K562 (cell line): ENCODE results near the gene OCRL. TPM values are rescaled to one million over a fixed set of nuclear protein-coding genes. Genes with fewer than 3 reads are reported as not detected.
A peak's percentile ranks its signal among the peaks of the same experiment; 100 is the strongest.

ENCODE experiments used
- ATAC-seq: fragments of 200-7000 bp; cut with Tn5 transposase; 3 replicates; pipeline ENCODE4 v1.9.1; 2020; ENCODE audit warnings: moderate library complexity
- BruUV-seq: library from RNA; stranded (reverse); fragments of 400-500 nt; replicated peaks from 2 replicates; lab custom pipeline; 2021; lab: Mats Ljungman, UMichigan
- CTCF ChIA-PET: fragments of 300-600 bp; formaldehyde crosslinking; extraction: SDS; loops from one replicate; lab custom pipeline; 2021; ENCODE audit warnings: low intra/inter-chr PET ratio; lab: Yijun Ruan, JAX
- POLR2A ChIA-PET: fragments of 300-600, 350-650 bp; sonication (Branson Sonifier 250); formaldehyde crosslinking; extraction: SDS; loops from one replicate; lab custom pipeline; 2021; ENCODE audit warnings: antibody characterized with exemption, inconsistent platforms; lab: Yijun Ruan, JAX
- DNase-seq, 4 experiments: peaks; one replicate each; pipeline versions ENCODE4 v3.0.0 to v3.0.0-alpha.2; 2011 to 2018; ENCODE audit warnings: low spot score in 3 of 4, mixed read lengths in 3 of 4; ENCODE audit errors: extremely low read depth in 1 of 4
- FAIRE-seq: peaks from 2 replicates; lab custom pipeline; 2011; peaks lifted over from hg19 to GRCh38; lab: Jason Lieb, UNC
- H2AFZ ChIP-seq: 2 replicates; pipeline ENCODE4 v1.6.0; 2011; ENCODE audit warnings: low read depth, low read length, control low read depth, inconsistent platforms
- H3K27ac ChIP-seq: fragments of 200-600 bp; 3 replicates; pipeline ENCODE4 v1.8.0; 2011; ENCODE audit warnings: low read depth, mild to moderate bottlenecking, control low read depth, inconsistent platforms, low read length, moderate library complexity, mixed read lengths; ENCODE audit errors: extremely low read depth
- H3K27me3 ChIP-seq, 2 experiments: fragments of 300-600 bp in 1 of 2; 2 replicates in 1 of 2; 3 replicates in 1 of 2; pipeline versions ENCODE4 v1.6.0 to v1.8.0; 2011; ENCODE audit warnings: inconsistent platforms in 2 of 2, low read length in 2 of 2, mild to moderate bottlenecking in 1 of 2, mixed read lengths in 1 of 2, moderate library complexity in 1 of 2; ENCODE audit not compliant: control insufficient read depth in 2 of 2, insufficient read depth in 2 of 2
- H3K36me3 ChIP-seq: fragments of 300-600 bp; 3 replicates; pipeline ENCODE4 v1.8.0; 2011; ENCODE audit warnings: mild to moderate bottlenecking, low read length, inconsistent platforms; ENCODE audit not compliant: control insufficient read depth, insufficient read depth
- H3K4me1 ChIP-seq, 2 experiments: fragments of 200-600 bp in 1 of 2; replicated peaks in 1 of 2; 2 replicates in 1 of 2; 3 replicates in 1 of 2; pipeline versions ENCODE4 v1.5.1 to v1.8.0; 2011; ENCODE audit warnings: inconsistent platforms in 2 of 2, low read length in 2 of 2, mild to moderate bottlenecking in 1 of 2, mixed read lengths in 1 of 2, moderate library complexity in 1 of 2; ENCODE audit not compliant: control insufficient read depth in 2 of 2, insufficient read depth in 2 of 2
- H3K4me2 ChIP-seq: 2 replicates; pipeline ENCODE4 v1.6.1; 2011; ENCODE audit warnings: low read length, control low read depth, inconsistent platforms, mixed read lengths; ENCODE audit not compliant: insufficient read depth
- H3K4me3 ChIP-seq: fragments of 200-600 bp; sonication (generic), shearing (Covaris generic); 2 replicates; pipeline ENCODE4 v1.5.1; 2016; ENCODE audit warnings: control low read depth, inconsistent platforms
- H3K79me2 ChIP-seq: fragments of 200-600 bp; 3 replicates; pipeline ENCODE4 v1.8.0; 2011; ENCODE audit warnings: low read length, inconsistent platforms; ENCODE audit not compliant: control insufficient read depth, insufficient read depth
- H3K9ac ChIP-seq, 2 experiments: 2 replicates each; pipeline versions ENCODE4 v1.6.0 to v1.6.1; 2011; ENCODE audit warnings: low read depth in 2 of 2, low read length in 2 of 2, control low read depth in 1 of 2, inconsistent platforms in 1 of 2, mild to moderate bottlenecking in 1 of 2, mixed read lengths in 1 of 2; ENCODE audit not compliant: insufficient read depth in 1 of 2
- H3K9me1 ChIP-seq: one replicate; pipeline ENCODE4 v1.6.0; 2011; ENCODE audit warnings: inconsistent platforms, mild to moderate bottlenecking, low read length, moderate library complexity; ENCODE audit not compliant: control insufficient read depth, insufficient read depth
- H3K9me3 ChIP-seq: replicated peaks from 2 replicates; pipeline ENCODE4 v1.5.1; 2011; ENCODE audit warnings: low read depth, low read length, inconsistent platforms; ENCODE audit not compliant: control insufficient read depth, insufficient read depth
- H4K20me1 ChIP-seq: replicated peaks from 2 replicates; pipeline ENCODE4 v1.6.1; 2011; ENCODE audit warnings: low read length, inconsistent platforms, mixed read lengths; ENCODE audit not compliant: control insufficient read depth, insufficient read depth
- GATA2 ChIP-seq: sonication (generic); formaldehyde crosslinking; IDR thresholded peaks from 2 replicates; pipeline ENCODE4 v1.4.0; 2020; ENCODE audit warnings: mild to moderate bottlenecking, missing genetic modification reagents
- L3MBTL2 ChIP-seq: fragments of 450-650 bp; IDR thresholded peaks from 2 replicates; pipeline ENCODE4 v1.6.1; 2016; ENCODE audit warnings: mild to moderate bottlenecking, moderate library complexity
- PHF20 ChIP-seq: fragments of 450-650 bp; IDR thresholded peaks from 2 replicates; pipeline ENCODE4 v1.6.1; 2018; ENCODE audit not compliant: partially characterized antibody
- RB1 ChIP-seq: fragments of 450-650 bp; IDR thresholded peaks from 2 replicates; pipeline ENCODE4 v1.6.1; 2017; ENCODE audit warnings: low read depth, mild to moderate bottlenecking
- TCF7 ChIP-seq: sonication (generic); IDR thresholded peaks from 2 replicates; pipeline ENCODE4 v1.6.1; 2016; ENCODE audit warnings: antibody characterized with exemption, borderline replicate concordance
- YY1 ChIP-seq, 3 experiments: IDR thresholded peaks; 2 replicates each; pipeline ENCODE4 v1.6.1; 2011; ENCODE audit warnings: low read length in 2 of 3, mild to moderate bottlenecking in 2 of 3, moderate library complexity in 2 of 3, borderline replicate concordance in 1 of 3, control low read depth in 1 of 3, low read depth in 1 of 3; ENCODE audit not compliant: insufficient read depth in 3 of 3, insufficient replicate concordance in 2 of 3, control insufficient read depth in 1 of 3, insufficient read length in 1 of 3; ENCODE audit errors: extremely low read depth in 1 of 3
- ZC3H11A ChIP-seq: IDR thresholded peaks from 2 replicates; pipeline ENCODE4 v1.6.1; 2012; ENCODE audit warnings: low read depth, low read length, improper control_type of control experiment
- ZFX ChIP-seq: sonication (generic); formaldehyde crosslinking; IDR thresholded peaks from 2 replicates; pipeline ENCODE4 v1.8.0; 2022; ENCODE audit warnings: mild to moderate bottlenecking, missing genetic modification reagents, moderate library complexity
- ZNF133 ChIP-seq: fragments of 250-450 bp; sonication (Bioruptor Pico); IDR thresholded peaks from 2 replicates; pipeline ENCODE4 v1.4.0; 2020; ENCODE audit warnings: mild to moderate bottlenecking
- ZNF239 ChIP-seq: fragments of 250-450 bp; sonication (Bioruptor Pico); IDR thresholded peaks from 2 replicates; pipeline ENCODE4 v1.4.0; 2020; ENCODE audit warnings: mild to moderate bottlenecking
- ZNF589 ChIP-seq: fragments of 200-800 bp; sonication (Bioruptor generic); IDR thresholded peaks from 2 replicates; pipeline ENCODE4 v1.6.1; 2016; ENCODE audit warnings: low read depth, missing genetic modification characterization, missing compliant biosample characterization
- ZNF696 ChIP-seq: fragments of 250-450 bp; sonication (Bioruptor Pico); conservative IDR thresholded peaks from 2 replicates; pipeline ENCODE4 v1.4.0; 2020; ENCODE audit warnings: mild to moderate bottlenecking, moderate library complexity
- ZNF785 ChIP-seq: fragments of 250-450 bp; sonication (Bioruptor Pico); IDR thresholded peaks from 2 replicates; pipeline ENCODE4 v1.4.0; 2020; ENCODE audit warnings: mild to moderate bottlenecking
- WGBS: fragments of 100-300 bp; shearing (Covaris generic); methylation state at CpG from one replicate; pipeline ENCODE4 v1.1.6; 2016; ENCODE audit warnings: low coverage, mixed read lengths; ENCODE audit not compliant: insufficient coverage; ENCODE audit errors: missing lambda C conversion rate; 5-methylcytosine and 5-hydroxymethylcytosine counted together
- in situ Hi-C: fragments of 300-500 bp; cut with MboI; formaldehyde crosslinking; loops from 4 replicates; pipeline ENCODE4 v1.15.0; 2018; ENCODE audit warnings: inconsistent platforms, mixed read lengths
- intact Hi-C: fragments of 100-400 bp; cut with micrococcal nuclease; formaldehyde crosslinking; loops from 2 replicates; pipeline ENCODE4 v1.14.2; 2022
- polyA plus RNA-seq, 8 experiments: library from polyadenylated mRNA; depleted of rRNA in 4 of 8; stranded (reverse) in 5 of 8; unstranded in 3 of 8; fragments of >200 nt; fragmentation: Nextera tagmentation in 2 of 8; fragmentation: Illumina TruSeq in 1 of 8; extraction: Ambion mirVana in 2 of 8; extraction: Trizol in 1 of 8; gene quantifications; 2 replicates each; pipeline versions ENCODE4 v1.2.1 to v1.2.3, GENCODE V29; 2011 to 2014; ENCODE audit warnings: inconsistent platforms in 1 of 8, missing spikeins in 1 of 8
- total RNA-seq, 7 experiments: library from RNA; depleted of rRNA in 6 of 7; stranded (reverse); fragments of >200 nt in 6 of 7; fragmentation: Illumina TruSeq in 2 of 7; extraction: Trizol in 2 of 7; gene quantifications; 2 replicates each; pipeline versions ENCODE4 v1.2.1 to v1.2.3, GENCODE V29; 2011 to 2021; ENCODE audit warnings: low replicate concordance in 1 of 7
- TF ChIP-seq, protein P1 (sequence below), 2 experiments: fragments of 450-650 bp in 1 of 2; IDR thresholded peaks; 2 replicates each; pipeline ENCODE4 v1.6.1; 2011 to 2017; ENCODE audit warnings: low read depth in 2 of 2, antibody characterized with exemption in 1 of 2, borderline replicate concordance in 1 of 2, low read length in 1 of 2, mild to moderate bottlenecking in 1 of 2, mixed read lengths in 1 of 2; ENCODE audit not compliant: control insufficient read depth in 1 of 2
- TF ChIP-seq, protein P2 (sequence below): sonication (generic); formaldehyde crosslinking; IDR thresholded peaks from 2 replicates; pipeline ENCODE4 v1.8.1; 2022; ENCODE audit warnings: missing genetic modification reagents

Gene OCRL
- total and polyA plus RNA-seq, 9 of the 15 experiments (the other 6 are each of a cell fraction or from before 2014, with no cell fraction given): 2.2 to 23.4 (median 11.9) TPM

DNA sequence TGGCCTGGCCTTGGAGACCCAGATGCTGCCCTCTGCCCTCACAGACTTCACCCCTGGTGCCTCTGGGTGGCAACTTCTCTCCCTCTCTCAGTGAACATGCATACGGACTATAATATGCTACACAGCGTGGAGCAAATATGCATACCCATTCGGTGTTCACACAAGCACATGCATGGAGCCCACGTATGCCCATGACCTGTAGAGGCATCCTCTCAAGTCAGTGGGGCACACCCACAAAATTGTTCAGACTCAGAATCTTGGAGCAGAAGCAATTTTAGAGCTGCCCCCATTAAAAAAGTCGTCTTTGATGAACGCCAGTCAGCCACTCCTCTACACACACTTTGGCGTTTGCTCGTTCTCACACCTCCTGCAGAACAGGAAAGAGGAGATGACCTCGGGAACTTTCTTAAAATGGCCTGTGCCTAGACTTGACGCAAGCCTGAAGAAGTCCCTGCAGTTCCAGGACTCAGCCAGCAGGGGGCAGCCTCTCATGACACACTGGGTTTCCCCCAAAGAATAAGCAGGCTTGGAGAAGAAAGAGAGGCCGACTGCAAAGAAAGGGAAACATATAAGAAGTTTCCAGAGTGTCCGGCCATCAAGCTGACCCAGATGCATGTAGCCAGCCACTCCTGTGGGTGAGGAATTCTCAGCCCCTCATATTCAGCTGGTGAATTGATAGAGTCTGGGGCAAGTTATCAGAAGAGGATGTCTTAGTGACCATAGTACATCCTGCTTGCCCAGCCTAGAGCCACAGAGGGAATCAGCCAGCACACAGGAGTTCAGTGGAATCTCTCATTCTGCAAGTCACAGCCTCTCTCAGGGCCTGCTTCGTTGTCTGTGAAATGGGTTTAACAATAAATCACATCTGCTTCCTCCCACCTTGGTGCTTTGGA, 97.4 kb downstream of the OCRL start:
- in situ Hi-C loops: no loop called here
- POLR2A ChIA-PET: no interaction called here
- DNase-seq: peak; percentile 60 to 81 (median 67)
- TF ChIP-seq ZNF785 (CRISPR knock-in tag) (no peak), RB1 (peak; percentile 22; the same call in 1 of the 2 replicates), ZNF696 (CRISPR knock-in tag) (no peak), ZC3H11A (0 out of 2 replicates have a peak, but pooled peaks have one; percentile 37), YY1 (IDR thresholded peaks at IDR 0.05; ENCODE audit: borderline replicate concordance in 1 of 3, control insufficient read depth in 1 of 3, extremely low read depth in 1 of 3, insufficient read depth in 3 of 3, insufficient read length in 1 of 3, insufficient replicate concordance in 2 of 3, low read depth in 1 of 3, low read length in 2 of 3) (peak in 1 of 3 experiments; percentile 32), PHF20 (no peak), ZNF239 (CRISPR knock-in tag) (no peak), ZFX (CRISPR knock-in tag) (no peak), L3MBTL2 (peak; percentile 13; the same call in 1 of the 2 replicates), ZNF589 (CRISPR knock-in tag) (no peak), ZNF133 (no peak), GATA2 (CRISPR knock-in tag) (no peak), TCF7 (no peak)
- TF ChIP-seq, protein P1, sequence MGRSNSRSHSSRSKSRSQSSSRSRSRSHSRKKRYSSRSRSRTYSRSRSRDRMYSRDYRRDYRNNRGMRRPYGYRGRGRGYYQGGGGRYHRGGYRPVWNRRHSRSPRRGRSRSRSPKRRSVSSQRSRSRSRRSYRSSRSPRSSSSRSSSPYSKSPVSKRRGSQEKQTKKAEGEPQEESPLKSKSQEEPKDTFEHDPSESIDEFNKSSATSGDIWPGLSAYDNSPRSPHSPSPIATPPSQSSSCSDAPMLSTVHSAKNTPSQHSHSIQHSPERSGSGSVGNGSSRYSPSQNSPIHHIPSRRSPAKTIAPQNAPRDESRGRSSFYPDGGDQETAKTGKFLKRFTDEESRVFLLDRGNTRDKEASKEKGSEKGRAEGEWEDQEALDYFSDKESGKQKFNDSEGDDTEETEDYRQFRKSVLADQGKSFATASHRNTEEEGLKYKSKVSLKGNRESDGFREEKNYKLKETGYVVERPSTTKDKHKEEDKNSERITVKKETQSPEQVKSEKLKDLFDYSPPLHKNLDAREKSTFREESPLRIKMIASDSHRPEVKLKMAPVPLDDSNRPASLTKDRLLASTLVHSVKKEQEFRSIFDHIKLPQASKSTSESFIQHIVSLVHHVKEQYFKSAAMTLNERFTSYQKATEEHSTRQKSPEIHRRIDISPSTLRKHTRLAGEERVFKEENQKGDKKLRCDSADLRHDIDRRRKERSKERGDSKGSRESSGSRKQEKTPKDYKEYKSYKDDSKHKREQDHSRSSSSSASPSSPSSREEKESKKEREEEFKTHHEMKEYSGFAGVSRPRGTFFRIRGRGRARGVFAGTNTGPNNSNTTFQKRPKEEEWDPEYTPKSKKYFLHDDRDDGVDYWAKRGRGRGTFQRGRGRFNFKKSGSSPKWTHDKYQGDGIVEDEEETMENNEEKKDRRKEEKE (IDR thresholded peaks at IDR 0.05; ENCODE audit: borderline replicate concordance in 1 of 2, control insufficient read depth in 1 of 2, low read depth in 2 of 2, low read length in 1 of 2): no peak
- TF ChIP-seq, protein P2, sequence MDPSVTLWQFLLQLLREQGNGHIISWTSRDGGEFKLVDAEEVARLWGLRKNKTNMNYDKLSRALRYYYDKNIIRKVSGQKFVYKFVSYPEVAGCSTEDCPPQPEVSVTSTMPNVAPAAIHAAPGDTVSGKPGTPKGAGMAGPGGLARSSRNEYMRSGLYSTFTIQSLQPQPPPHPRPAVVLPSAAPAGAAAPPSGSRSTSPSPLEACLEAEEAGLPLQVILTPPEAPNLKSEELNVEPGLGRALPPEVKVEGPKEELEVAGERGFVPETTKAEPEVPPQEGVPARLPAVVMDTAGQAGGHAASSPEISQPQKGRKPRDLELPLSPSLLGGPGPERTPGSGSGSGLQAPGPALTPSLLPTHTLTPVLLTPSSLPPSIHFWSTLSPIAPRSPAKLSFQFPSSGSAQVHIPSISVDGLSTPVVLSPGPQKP (CRISPR knock-in tag): no peak

More for the DNA sequence above, 97.4 kb downstream of the OCRL start:
- FAIRE-seq (peak; percentile 85), ATAC-seq (peak; percentile 80)
- Histone ChIP-seq H3K27ac (no peak overlapping the region), H3K27me3 (peaks cover 0 to 4% of the 10 kb centered on the region in 2 experiments; a peak in 2 of 5 replicates), H3K36me3 (no peaks in the 10 kb centered on the region), H3K4me1 (peaks cover 14 to 19% of the 10 kb centered on the region in 2 experiments), H3K9me3 (no peaks in the 10 kb centered on the region), H3K9ac (no peak overlapping the region), H3K4me3 (no peak overlapping the region), H3K9me1 (peaks cover 5% of the 10 kb centered on the region), H4K20me1 (no peaks in the 10 kb centered on the region), H3K79me2 (no peaks in the 10 kb centered on the region), H2AFZ (peak overlapping the region; percentile 81), H3K4me2 (no peak overlapping the region)
- no TSS peak for BruUV-seq
- intact Hi-C loops: loop anchor here (1.0 to 2.0 kb wide), 3 partner anchors 33 to 186 kb away; no protein-coding TSS in a partner anchor
- CTCF ChIA-PET: interaction anchor here (0.6 to 1.9 kb wide), 4 partner anchors 32 to 585 kb away, joined by 3 to 10 read pairs (median 6); no protein-coding TSS in a partner anchor
- WGBS: 8% methylated on average over 11 of the region's 13 CpGs
